ENCODE results near the gene EGFLAM.

EGFLAM gene

DNA sequence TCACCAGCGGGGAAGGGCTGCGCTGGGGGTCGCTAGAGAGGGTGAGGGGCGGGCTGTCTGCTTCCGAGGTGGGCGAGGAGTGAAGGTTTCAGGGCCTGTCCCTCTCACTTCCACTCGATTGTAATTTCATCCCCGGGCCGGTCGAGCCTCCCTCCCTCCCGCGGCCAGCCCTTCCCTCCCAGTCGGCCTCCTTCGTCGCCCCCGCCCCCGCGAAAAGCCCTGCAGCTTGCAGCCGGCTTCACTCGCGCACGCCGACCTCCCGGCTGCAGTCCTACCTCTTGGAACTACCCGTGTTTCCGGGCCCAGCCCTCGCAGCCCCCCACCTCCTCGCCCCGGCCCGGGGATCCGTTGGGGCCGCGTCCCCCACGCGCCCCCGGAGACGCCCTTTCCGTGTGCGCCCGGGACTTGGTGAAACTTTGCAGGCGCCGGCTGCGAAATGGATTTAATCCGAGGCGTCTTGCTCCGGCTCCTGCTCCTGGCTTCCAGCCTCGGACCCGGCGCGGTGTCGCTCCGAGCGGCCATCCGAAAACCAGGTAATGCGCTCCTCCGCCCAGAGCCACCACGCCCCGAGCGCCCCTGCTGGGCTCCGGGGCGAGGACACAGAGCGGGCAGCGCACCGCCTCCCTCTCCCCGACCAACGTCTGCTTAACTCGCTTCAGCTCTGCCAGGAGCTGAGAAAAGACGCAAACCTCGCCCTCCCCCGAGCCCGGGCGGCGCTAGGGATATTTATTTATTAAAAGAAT lies at the start of gene EGFLAM:
Gene EGFLAM (plus strand): TSS at position 241 of the 743 bp plus-strand sequence. CDS start 196 bp downstream, at position 437.
- no peak for DNase-seq

DNA sequence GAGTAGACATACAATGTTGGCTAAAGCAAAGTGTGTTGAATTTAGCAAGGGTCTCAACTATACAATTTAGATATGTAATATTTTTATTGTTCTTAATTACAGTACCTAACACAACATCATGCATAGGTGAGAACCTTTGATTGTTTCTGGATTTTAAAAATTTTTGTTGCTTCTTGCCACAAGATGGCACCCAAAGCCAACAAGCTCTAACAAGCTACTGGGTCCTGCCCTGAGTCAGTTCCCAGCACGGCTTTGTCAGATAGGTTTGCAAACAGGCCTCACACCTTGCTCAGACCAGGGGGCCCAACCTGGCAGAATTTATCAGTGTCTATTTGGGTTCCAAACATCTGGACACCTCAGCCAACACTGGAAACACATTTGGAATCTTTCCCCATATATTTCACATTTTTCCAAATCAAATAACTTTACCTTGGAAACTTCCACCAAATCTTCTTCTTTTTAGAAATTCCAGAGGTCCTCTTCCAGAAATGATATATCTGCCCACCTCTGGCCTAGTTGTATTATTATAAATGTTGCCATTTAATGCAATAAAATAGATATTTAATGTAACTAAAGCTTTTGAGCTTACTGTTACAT lies 49.5 kb upstream of the EGFLAM start:
- DNase-seq, result no peak

DNA sequence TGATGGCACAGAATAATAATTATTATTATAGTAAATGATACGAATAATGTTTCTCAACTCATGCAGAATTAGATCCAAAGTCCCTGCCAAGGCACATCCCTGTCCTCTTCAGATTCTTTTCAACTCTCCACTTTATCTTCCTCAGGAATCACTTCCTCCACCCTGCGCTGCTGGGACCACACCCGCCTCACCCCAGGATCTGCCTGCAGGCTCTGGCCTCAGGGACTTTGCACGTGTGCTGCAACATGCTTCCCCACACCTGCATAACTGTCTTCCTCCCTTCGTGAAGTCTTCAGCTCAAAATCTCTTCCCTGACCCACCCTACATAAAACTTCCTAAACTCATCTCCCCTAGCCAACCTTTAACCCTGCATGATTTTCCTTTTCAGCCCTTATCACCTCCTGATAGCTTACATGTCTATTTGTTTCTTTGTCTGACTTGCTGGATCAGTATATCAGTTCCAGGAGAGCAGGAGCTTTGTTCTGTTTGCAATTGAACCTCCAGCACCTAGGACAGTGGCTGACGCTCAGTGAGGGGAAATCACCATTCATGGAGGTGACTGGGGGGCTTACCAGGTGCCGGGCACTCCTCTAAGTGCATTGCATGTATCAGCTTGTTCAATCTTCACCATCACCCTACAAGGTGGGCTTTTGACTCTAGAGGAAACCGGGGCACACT lies 47.5 kb upstream of the EGFLAM start:
- DNase-seq, result no peak

DNA sequence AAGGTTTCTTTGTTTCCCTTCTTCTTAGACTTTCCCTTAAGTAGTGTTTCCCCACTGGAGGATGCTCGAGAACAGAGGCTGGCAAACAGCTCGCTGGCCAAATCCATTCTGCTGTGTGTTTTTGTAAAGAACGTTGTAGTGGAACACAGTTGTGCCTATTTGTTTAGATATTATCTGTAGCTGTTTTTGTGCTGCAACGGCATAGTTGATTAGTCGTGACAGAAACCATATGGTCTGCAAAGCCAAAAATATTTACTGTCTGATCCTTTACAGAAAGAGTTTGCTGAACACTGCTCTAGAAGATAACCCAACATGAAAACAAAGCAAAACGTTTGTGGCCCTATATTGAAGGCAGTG lies 47.0 kb upstream of the EGFLAM start:
- no peak for DNase-seq

GRCh38 chr5:38212307-38212706 lies 46.1 kb upstream of the EGFLAM start:
- DNase-seq, result no peak

DNA sequence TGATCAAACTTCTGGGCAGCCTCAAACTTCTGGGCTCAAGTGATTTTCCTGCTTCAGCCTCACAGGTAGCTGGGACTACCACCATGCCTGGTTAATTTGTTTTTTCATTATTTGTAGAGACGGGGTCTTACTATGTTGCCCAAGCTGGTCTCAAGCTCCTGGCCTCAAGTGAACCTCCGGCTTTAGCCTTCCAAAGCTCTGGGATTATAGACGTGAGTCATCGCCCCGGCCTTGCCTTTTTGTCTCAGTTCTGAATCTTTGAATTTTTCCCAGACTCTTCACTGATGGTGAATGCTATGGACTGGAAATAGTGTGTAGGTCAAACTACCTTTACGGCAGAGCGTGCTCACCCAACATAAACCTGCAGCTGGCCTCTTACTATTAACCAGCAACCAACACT lies 32.3 kb upstream of the EGFLAM start:
- no peak for DNase-seq

DNA sequence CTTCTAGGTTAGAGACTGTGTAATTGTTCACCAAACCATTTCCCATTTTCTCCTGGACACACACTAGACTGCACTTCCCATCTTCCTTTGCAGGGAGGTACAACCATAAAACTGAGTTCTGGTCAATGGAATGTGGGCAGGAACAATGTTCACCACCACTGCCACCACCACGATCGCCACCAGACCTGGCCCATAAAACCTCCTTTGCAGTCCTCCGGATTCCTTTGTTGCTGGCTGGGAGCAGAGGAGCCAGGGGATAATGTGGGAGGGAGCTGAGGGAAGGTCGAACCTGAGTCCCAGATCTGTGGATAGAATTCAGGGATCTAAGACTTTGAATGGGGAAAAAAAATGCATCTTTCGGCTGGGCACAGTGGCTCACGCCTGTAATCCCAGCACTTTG lies 29.4 kb upstream of the EGFLAM start:
- DNase-seq, result no peak

GRCh38 chr5:38234737-38235136 lies 23.6 kb upstream of the EGFLAM start:
- DNase-seq, result no peak

DNA sequence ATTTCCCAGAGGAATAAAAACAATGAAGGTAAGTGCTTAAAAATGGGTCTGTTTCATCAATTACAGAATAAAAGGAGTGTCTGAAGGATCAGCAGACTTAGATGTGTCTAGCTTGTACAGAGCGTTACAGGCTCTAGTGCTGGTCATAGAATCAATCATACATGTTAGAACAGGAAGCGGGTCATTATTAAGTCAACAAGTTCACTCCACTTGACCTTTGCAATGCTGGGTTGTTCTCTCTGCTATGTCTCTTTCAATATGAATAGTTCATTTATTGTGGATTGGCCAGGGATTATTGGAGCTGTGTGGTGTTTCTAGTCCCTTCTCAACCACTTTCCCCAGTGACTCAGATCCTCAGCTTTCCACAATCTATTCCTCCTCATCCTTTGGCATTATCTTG lies 20.7 kb upstream of the EGFLAM start:
- no peak for DNase-seq

- no peak for DNase-seq
Observed at GRCh38 chr5:38240212-38240611, 18.1 kb upstream of the EGFLAM start.

DNA sequence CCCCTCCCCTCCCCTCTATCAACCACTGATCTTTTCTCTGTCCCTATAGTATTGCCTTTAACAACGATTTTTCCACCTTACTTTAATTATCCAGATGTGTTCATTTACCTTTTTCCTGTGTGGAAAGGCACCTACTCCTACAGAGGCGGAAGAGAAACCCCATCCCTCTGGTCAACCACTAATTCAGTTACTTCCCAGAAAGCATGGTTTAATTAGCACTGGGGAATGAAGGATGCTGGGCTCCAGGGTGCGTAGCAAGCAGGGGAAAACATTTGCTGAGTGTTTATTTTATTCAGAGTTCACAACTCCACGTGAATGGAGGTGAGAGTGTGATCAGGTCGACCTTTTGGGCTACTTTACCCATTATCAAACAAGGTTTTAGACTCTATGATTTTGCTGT lies 16.7 kb upstream of the EGFLAM start:
- no peak for DNase-seq

- DNase-seq, result no peak
Observed at GRCh38 chr5:38245307-38245706, 13.1 kb upstream of the EGFLAM start.

GRCh38 chr5:38249301-38249700 lies 9.1 kb upstream of the EGFLAM start:
- no peak for DNase-seq

- no peak for DNase-seq
Observed at GRCh38 chr5:38249812-38250211, 8.5 kb upstream of the EGFLAM start.

- DNase-seq, result no peak
Observed at GRCh38 chr5:38250763-38251448, 7.5 kb upstream of the EGFLAM start.

DNA sequence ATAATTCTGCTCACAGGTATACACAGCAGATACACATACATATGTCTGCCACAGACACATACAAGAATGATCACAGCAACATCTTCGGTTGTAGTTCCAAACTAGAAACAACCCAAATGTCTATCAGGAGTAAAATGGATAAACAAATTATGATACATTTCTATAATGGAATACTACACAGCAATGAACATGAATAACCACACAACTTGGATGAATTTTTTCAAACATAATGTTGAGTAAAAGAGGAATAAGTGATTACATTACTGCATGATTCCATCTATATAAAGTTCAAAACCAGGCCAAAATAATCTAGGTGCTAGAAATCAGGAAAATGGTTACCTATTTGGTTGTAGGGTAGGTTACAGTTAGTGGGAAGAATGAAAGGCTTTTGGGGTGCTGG lies 4.6 kb upstream of the EGFLAM start:
- DNase-seq, result no peak

GRCh38 chr5:38257308-38258041 lies 884 bp upstream of the EGFLAM start:
- DNase-seq, result no peak

DNA sequence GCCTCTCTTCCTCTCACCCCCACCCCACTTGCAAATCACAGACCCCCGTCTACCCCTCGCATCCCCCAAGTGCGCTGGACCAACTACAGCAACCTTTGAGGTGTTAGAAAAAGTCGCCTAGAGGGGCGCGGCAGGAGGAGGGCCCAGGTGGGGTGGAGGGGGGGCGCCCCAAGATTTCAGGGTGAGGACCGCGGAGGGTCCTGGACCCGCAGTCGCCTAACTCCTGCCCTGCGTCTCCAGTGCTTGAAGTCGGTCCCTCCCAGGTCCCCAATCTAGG lies 379 bp upstream of the EGFLAM start:
- no peak for DNase-seq

GRCh38 chr5:38259062-38259808 lies 876 bp downstream of the EGFLAM start:
- DNase-seq, result no peak

GRCh38 chr5:38259809-38260160 lies 1.4 kb downstream of the EGFLAM start:
- no peak for DNase-seq

GRCh38 chr5:38263983-38264382 lies 5.6 kb downstream of the EGFLAM start:
- no peak for DNase-seq

- no peak for DNase-seq
Observed at GRCh38 chr5:38265546-38266179, 7.3 kb downstream of the EGFLAM start.
